Mesenchymal stem cell (in vitro differentiated cells and primary cell): Measurements from ENCODE around the gene AOX1.

Source experiments
- DNase-seq: peaks from one replicate; pipeline ENCODE4 v3.0.0-alpha.2; 2013
- H2AFZ ChIP-seq: one replicate; pipeline ENCODE4 v1.6.1; 2013; ENCODE audit warnings: low read depth, mild to moderate bottlenecking, control low read depth, inconsistent platforms, low read length, moderate library complexity
- H2AK5ac ChIP-seq: 2 replicates; pipeline ENCODE4 v1.6.1; 2013; ENCODE audit warnings: low read length, moderate library complexity, mild to moderate bottlenecking, inconsistent platforms; ENCODE audit not compliant: severe bottlenecking
- H2BK120ac ChIP-seq: one replicate; pipeline ENCODE4 v1.6.1; 2013; ENCODE audit warnings: low read depth, mild to moderate bottlenecking, inconsistent platforms, low read length, moderate library complexity
- H2BK12ac ChIP-seq, 2 experiments: one replicate each; pipeline ENCODE4 v1.6.1; 2013; ENCODE audit warnings: inconsistent platforms in 2 of 2, low read length in 2 of 2, mild to moderate bottlenecking in 2 of 2, moderate library complexity in 2 of 2, control low read depth in 1 of 2
- H2BK15ac ChIP-seq: one replicate; pipeline ENCODE4 v1.6.1; 2013; ENCODE audit warnings: mild to moderate bottlenecking, low read depth, inconsistent platforms; ENCODE audit not compliant: poor library complexity, severe bottlenecking
- H2BK5ac ChIP-seq: 2 replicates; pipeline ENCODE4 v1.6.1; 2013; ENCODE audit warnings: low read depth, mild to moderate bottlenecking, low read length, control low read depth, inconsistent platforms; ENCODE audit not compliant: poor library complexity, severe bottlenecking
- H3K14ac ChIP-seq, 2 experiments: one replicate each; pipeline ENCODE4 v1.6.1; 2013; ENCODE audit warnings: inconsistent platforms in 2 of 2, low read length in 2 of 2, control low read depth in 1 of 2, mild to moderate bottlenecking in 1 of 2, moderate library complexity in 1 of 2
- H3K18ac ChIP-seq, 2 experiments: one replicate each; pipeline ENCODE4 v1.6.1; 2013; ENCODE audit warnings: inconsistent platforms in 2 of 2, low read length in 2 of 2, control low read depth in 1 of 2, low read depth in 1 of 2, mild to moderate bottlenecking in 1 of 2
- H3K23ac ChIP-seq, 2 experiments: one replicate each; pipeline ENCODE4 v1.6.1; 2013; ENCODE audit warnings: inconsistent platforms in 2 of 2, low read length in 2 of 2, mild to moderate bottlenecking in 2 of 2, moderate library complexity in 2 of 2, control low read depth in 1 of 2
- H3K27ac ChIP-seq: 2 replicates; pipeline ENCODE4 v1.5.1; 2013; ENCODE audit warnings: mild to moderate bottlenecking, moderate library complexity, low read length, control low read depth, inconsistent platforms; ENCODE audit not compliant: poor library complexity, severe bottlenecking
- H3K27me3 ChIP-seq, 2 experiments: 2 replicates each; pipeline versions ENCODE4 v1.6.1 to v1.7.0; 2013; ENCODE audit warnings: low read length in 2 of 2, mild to moderate bottlenecking in 2 of 2, moderate library complexity in 2 of 2, control low read depth in 1 of 2, inconsistent platforms in 1 of 2; ENCODE audit not compliant: control insufficient read depth in 1 of 2, insufficient read depth in 1 of 2
- H3K36me3 ChIP-seq, 2 experiments: 2 replicates each; pipeline versions ENCODE4 v1.6.1 to v1.7.0; 2013; ENCODE audit warnings: low read length in 2 of 2, control low read depth in 1 of 2, inconsistent platforms in 1 of 2, low read depth in 1 of 2, mild to moderate bottlenecking in 1 of 2; ENCODE audit not compliant: insufficient read depth in 2 of 2, control insufficient read depth in 1 of 2
- H3K4ac ChIP-seq, 2 experiments: one replicate each; pipeline ENCODE4 v1.6.1; 2013; ENCODE audit warnings: inconsistent platforms in 2 of 2, low read length in 2 of 2, mild to moderate bottlenecking in 2 of 2, moderate library complexity in 2 of 2, control low read depth in 1 of 2, low read depth in 1 of 2
- H3K4me1 ChIP-seq: 2 replicates; pipeline ENCODE4 v1.6.1; 2013; ENCODE audit warnings: low read depth, low read length, control low read depth; ENCODE audit not compliant: control insufficient read depth, insufficient read depth
- H3K4me2 ChIP-seq: 2 replicates; pipeline ENCODE4 v1.6.1; 2013; ENCODE audit warnings: low read length, mild to moderate bottlenecking, inconsistent platforms; ENCODE audit not compliant: poor library complexity, severe bottlenecking
- H3K4me3 ChIP-seq, 2 experiments: 2 replicates each; pipeline versions ENCODE4 v1.5.1 to v1.7.0; 2013; ENCODE audit warnings: low read length in 2 of 2, mild to moderate bottlenecking in 2 of 2, control low read depth in 1 of 2, low read depth in 1 of 2; ENCODE audit not compliant: insufficient read depth in 1 of 2
- H3K79me1 ChIP-seq: replicated peaks from 2 replicates; pipeline ENCODE4 v1.6.1; 2013; ENCODE audit warnings: mild to moderate bottlenecking, control low read depth, low read length, inconsistent platforms; ENCODE audit not compliant: poor library complexity, severe bottlenecking
- H3K9ac ChIP-seq: 2 replicates; pipeline ENCODE4 v1.7.0; 2013; ENCODE audit warnings: mild to moderate bottlenecking, low read length, moderate library complexity
- H3K9me3 ChIP-seq: 2 replicates; pipeline ENCODE4 v1.7.0; 2013; ENCODE audit warnings: mild to moderate bottlenecking, low read length; ENCODE audit not compliant: control insufficient read depth
- H4K8ac ChIP-seq: one replicate; pipeline ENCODE4 v1.6.1; 2013; ENCODE audit warnings: inconsistent platforms, mild to moderate bottlenecking, low read length, moderate library complexity
- H4K91ac ChIP-seq: one replicate; pipeline ENCODE4 v1.6.1; 2013; ENCODE audit warnings: mild to moderate bottlenecking, low read length, inconsistent platforms
- WGBS: methylation state at CpG from one replicate; pipeline ENCODE4 v1.1.7; 2013; ENCODE audit warnings: mixed read lengths; 5-methylcytosine and 5-hydroxymethylcytosine counted together

AOX1 gene

GRCh38 chr2:200705305-200706041 lies 119.7 kb downstream of the AOX1 start:
- no peaks in the 10 kb centered on the region for H3K36me3 ChIP-seq
- DNase-seq, result peak; percentile 45
- no peak overlapping the region for H2BK12ac ChIP-seq
- H3K27me3 ChIP-seq, result peaks cover 0 to 4% of the 10 kb centered on the region in 2 experiments
- no peak overlapping the region for H2BK120ac ChIP-seq
- H3K4me3 ChIP-seq, result no peak overlapping the region
- H3K4ac ChIP-seq, result no peak overlapping the region
- H3K27ac ChIP-seq, result no peak overlapping the region
- no peak overlapping the region for H3K4me2 ChIP-seq
- no peak overlapping the region for H2AK5ac ChIP-seq
- H3K18ac ChIP-seq, result no peak overlapping the region
- H3K79me1 ChIP-seq, result no peaks in the 10 kb centered on the region
- H3K14ac ChIP-seq, result no peak overlapping the region
- H3K4me1 ChIP-seq, result no peaks in the 10 kb centered on the region
- H4K8ac ChIP-seq, result no peak overlapping the region
- H2BK5ac ChIP-seq, result no peak overlapping the region
- H3K9ac ChIP-seq, result no peak overlapping the region
- no peak overlapping the region for H2BK15ac ChIP-seq
- no peak overlapping the region for H3K23ac ChIP-seq
- no peak overlapping the region for H4K91ac ChIP-seq
- WGBS, result 47% methylated on average over 2 of the region's 3 CpGs
- H2AFZ ChIP-seq, result no peak overlapping the region
- H3K9me3 ChIP-seq, result no peaks in the 10 kb centered on the region

GRCh38 chr2:200708943-200709342 lies 123.1 kb downstream of the AOX1 start:
- Histone ChIP-seq H2BK15ac (no peak overlapping the region), H3K4ac (no peak overlapping the region), H3K36me3 (no peaks in the 10 kb centered on the region), H2BK120ac (no peak overlapping the region), H3K4me1 (peaks cover 5% of the 10 kb centered on the region), H3K18ac (no peak overlapping the region), H4K8ac (no peak overlapping the region), H3K9me3 (no peaks in the 10 kb centered on the region), H3K14ac (no peak overlapping the region), H3K4me3 (no peak overlapping the region), H3K27me3 (peaks cover 0 to 4% of the 10 kb centered on the region in 2 experiments), H3K4me2 (no peak overlapping the region), H3K9ac (no peak overlapping the region), H2BK5ac (no peak overlapping the region), H2AFZ (no peak overlapping the region), H2AK5ac (no peak overlapping the region), H3K23ac (no peak overlapping the region), H2BK12ac (no peak overlapping the region), H4K91ac (no peak overlapping the region), H3K79me1 (no peaks in the 10 kb centered on the region), H3K27ac (no peak overlapping the region)
- no CpG with 5 or more reads among the region's 1 CpG for WGBS
- DNase-seq, result no peak

DNA sequence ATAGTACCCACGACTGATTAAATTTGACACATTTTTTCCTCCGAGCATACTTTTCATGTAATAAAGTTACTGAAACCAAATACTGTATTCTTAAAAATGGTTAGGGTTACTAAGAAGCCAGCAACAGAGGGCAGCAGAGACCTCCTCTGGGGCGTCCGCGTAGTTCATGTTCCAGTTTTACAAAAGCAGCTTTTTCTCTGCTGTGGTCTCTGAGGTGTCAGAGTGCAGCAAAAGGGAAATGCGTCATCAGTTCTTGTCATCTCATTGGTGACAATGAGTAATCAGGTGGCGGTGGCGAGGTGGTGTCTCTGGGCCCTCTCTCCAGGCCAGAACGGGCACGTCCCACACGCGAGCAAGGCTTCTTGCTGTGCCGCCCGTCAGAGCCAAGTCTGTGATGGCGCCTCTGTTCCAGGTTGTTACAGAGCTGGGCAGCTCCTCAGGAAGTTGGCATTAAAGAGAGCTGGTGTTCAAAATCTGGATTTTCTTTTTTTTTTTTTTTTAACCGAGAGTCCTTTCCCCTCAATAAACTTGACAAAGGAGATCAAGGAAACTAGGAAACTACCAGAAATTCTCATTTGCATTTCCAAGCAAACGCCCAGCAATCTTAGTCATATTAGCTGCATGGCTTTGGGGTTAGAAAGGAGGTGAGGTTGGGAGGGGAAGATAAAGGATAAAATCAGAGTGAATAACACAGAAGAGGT lies 127.3 kb downstream of the AOX1 start:
- peak overlapping the region in 1 of 2 experiments; percentile 43 for H2BK12ac ChIP-seq
- H3K4ac ChIP-seq, result peak overlapping the region; percentile 12 to 52
- peak; percentile 96 for DNase-seq
- peak overlapping the region; percentile 90 for H3K9ac ChIP-seq
- peaks cover 1% of the 10 kb centered on the region for H3K9me3 ChIP-seq
- H3K4me2 ChIP-seq, result peak overlapping the region; percentile 12
- H3K27me3 ChIP-seq, result no peaks in the 10 kb centered on the region
- no peak overlapping the region for H2BK120ac ChIP-seq
- H3K23ac ChIP-seq, result no peak overlapping the region
- peak overlapping the region; percentile 24 to 51 for H3K18ac ChIP-seq
- no peaks in the 10 kb centered on the region for H3K79me1 ChIP-seq
- peak overlapping the region; percentile 39 for H2AFZ ChIP-seq
- no peak overlapping the region for H2BK5ac ChIP-seq
- peak overlapping the region; percentile 78 for H2BK15ac ChIP-seq
- H4K8ac ChIP-seq, result peak overlapping the region; percentile 86
- H4K91ac ChIP-seq, result peak overlapping the region; percentile 89
- no peak overlapping the region for H2AK5ac ChIP-seq
- 3% methylated on average over 13 of the region's 17 CpGs for WGBS
- peak overlapping the region; percentile 11 to 78 for H3K4me3 ChIP-seq
- peaks cover 5% of the 10 kb centered on the region for H3K4me1 ChIP-seq
- H3K14ac ChIP-seq, result no peak overlapping the region
- peak overlapping the region; percentile 1 for H3K27ac ChIP-seq
- no peaks in the 10 kb centered on the region for H3K36me3 ChIP-seq

GRCh38 chr2:200713704-200714064 lies 127.9 kb downstream of the AOX1 start:
- Histone ChIP-seq H3K27me3 (no peaks in the 10 kb centered on the region), H2BK120ac (no peak overlapping the region), H3K18ac (peak overlapping the region; percentile 24 to 51), H2BK15ac (peak overlapping the region; percentile 78), H2AFZ (no peak overlapping the region), H3K4ac (peak overlapping the region; percentile 12 to 52), H2BK12ac (peak overlapping the region in 1 of 2 experiments; percentile 43), H3K27ac (no peak overlapping the region), H3K4me1 (peaks cover 5% of the 10 kb centered on the region), H2BK5ac (no peak overlapping the region), H3K4me2 (no peak overlapping the region), H3K9ac (peak overlapping the region; percentile 90), H3K23ac (no peak overlapping the region), H3K4me3 (peak overlapping the region in 1 of 2 experiments; percentile 78), H3K36me3 (no peaks in the 10 kb centered on the region), H4K8ac (peak overlapping the region; percentile 86), H3K9me3 (peaks cover 7% of the 10 kb centered on the region), H4K91ac (peak overlapping the region; percentile 89), H2AK5ac (no peak overlapping the region), H3K79me1 (no peaks in the 10 kb centered on the region), H3K14ac (no peak overlapping the region)
- no peak for DNase-seq
- 97% methylated on average over 4 of the region's 4 CpGs for WGBS
